DMS 273 treated with DMSO at 0.1 percent for 48 hours (cell line): ENCODE results near the gene TPTE.
"Not testable (repeated sequence)": the region's sequence is repeated elsewhere in the genome, so short reads cannot be mapped to it uniquely, and the experiment has no call there.

Experiments
- DNase-seq: peaks from one replicate; lab custom pipeline; 2025; lab: John Stamatoyannopoulos, UW

TPTE gene

GRCh38 chr21:10521091-10521598 is at the start of gene TPTE:
TPTE (plus strand) TSS chr21:10521583; CDS start chr21:10538724, 17,141 bp downstream.
- DNase-seq = no peak

DNA sequence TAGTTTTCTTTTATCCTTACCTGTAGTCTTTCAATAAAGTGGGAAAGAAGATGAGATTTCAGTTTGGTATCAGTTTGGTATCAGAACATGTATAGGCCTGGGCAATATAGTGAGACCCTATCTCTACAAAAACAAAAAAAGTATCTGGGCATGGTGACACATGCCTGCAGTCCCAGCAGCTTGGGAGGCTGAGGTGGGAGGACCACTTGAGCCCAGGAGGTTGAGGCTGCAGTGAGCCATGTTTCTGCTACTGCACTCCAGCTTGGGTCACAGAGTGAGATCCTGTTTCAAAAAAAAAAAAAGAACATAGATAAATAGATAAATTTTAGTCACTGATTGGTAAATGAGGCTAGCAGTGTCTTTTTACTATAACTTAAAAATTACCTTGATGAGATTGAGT is 49.4 kb upstream of the TPTE start:
- not testable (repeated sequence) for DNase-seq

DNA sequence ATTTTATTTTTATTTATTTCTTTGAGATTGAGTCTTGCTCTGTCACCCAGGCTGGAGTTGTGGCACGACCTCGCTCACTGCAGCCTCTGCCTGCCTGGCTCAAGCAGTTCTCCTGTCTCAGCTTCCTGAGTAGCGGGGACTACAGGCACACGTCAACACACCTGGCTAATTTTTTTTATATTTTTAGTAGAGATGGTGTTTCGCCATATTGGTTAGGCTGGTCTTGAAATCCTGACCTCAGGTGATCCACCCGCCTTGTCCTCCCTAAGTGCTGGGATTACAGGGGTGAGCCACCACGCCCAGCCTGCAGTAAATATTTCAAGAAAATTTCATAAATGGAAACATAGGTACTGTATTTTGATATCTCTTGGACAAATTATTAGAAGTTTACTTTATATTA is 43.6 kb upstream of the TPTE start:
- DNase-seq = not testable (repeated sequence)

GRCh38 chr21:10479875-10480274 is 41.5 kb upstream of the TPTE start:
- DNase-seq = not testable (repeated sequence)

- DNase-seq = not testable (repeated sequence)
Observed at GRCh38 chr21:10484864-10485263, 36.5 kb upstream of the TPTE start.

GRCh38 chr21:10490453-10490852 is 30.9 kb upstream of the TPTE start:
- not testable (repeated sequence) for DNase-seq

DNA sequence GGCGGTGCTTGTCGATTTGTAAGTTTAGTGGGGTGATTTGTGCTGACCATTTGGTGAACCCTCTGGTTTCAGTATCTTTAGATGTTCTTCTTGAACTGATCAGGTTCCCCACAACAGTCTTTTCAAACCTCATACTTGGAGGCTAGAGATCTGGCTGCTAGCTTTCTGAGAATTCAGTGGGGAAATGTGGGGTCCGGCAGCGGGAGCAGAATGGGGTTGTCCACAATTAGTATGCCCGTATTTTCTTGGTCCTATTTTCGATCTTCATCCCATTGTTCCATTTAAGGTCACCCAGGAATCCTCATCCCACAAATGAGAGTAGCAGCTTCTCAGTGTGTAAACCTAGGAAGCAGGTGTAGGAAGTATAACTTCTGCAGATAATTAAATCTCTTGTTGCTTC is 10.3 kb upstream of the TPTE start:
- no peak for DNase-seq

DNA sequence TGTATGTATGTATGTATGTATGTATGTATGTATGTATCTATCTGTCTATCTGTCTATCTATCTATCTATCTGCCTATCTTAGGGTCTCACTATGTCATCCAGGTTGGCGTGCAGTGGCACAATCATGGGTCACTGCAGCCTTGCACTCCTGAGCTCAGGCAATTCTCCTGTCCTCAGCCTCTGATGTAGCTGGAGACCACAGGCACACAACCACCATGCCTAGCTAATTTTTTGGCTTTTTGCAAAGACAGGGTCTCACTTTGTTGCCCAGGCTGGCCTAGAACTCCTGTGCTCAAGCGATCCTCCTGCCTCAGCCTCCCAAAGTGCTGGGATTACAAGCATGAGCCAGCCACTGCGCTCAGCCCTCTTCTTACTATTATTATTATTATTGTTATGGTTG is 4.5 kb upstream of the TPTE start:
- DNase-seq = not testable (repeated sequence)

DNA sequence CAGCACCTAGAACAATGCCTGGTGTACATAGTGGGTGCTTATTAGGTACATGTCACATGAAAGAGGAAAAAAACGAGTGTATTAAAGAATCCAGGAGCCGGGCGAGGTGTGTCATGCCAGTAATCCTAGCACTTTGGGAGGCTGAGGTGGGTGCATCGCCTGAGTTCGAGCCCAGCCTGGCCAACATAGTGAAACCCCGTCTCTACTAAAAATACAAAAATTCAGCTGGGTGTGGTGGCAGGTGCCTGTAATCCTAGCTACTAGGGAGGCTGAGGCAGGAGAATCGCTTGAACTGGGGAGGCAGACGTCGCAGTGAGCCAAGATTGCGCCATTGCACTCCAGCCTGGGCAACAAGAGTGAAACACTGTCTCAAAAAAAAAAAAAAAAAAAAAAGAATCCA is 3.5 kb upstream of the TPTE start:
- DNase-seq = not testable (repeated sequence)

- not testable (repeated sequence) for DNase-seq
Observed at GRCh38 chr21:10521835-10522500, 585 bp downstream of the TPTE start.

- no peak for DNase-seq
Observed at GRCh38 chr21:10539956-10540355, 18.6 kb downstream of the TPTE start.

GRCh38 chr21:10544376-10544775 is 23.0 kb downstream of the TPTE start:
- not testable (repeated sequence) for DNase-seq

DNA sequence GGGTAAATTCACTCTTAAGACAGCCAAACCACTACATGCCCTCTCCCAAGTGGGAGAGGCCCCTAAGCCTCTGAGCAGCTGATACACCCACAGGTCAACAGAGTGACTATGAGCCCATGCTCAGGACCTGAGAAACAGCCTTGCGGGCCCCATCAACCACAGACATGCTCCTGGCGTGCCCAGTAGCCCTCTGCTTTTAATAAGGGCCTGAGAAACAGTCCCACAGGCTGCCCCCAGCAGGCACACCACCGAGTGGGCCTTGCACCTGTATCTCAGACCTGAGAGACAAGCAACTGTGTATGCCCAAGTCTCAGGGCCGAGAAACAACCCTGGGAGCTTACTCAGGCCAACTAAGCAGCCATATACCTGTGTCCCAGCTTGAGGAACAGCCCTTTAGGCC is 26.5 kb downstream of the TPTE start:
- DNase-seq = not testable (repeated sequence)

DNA sequence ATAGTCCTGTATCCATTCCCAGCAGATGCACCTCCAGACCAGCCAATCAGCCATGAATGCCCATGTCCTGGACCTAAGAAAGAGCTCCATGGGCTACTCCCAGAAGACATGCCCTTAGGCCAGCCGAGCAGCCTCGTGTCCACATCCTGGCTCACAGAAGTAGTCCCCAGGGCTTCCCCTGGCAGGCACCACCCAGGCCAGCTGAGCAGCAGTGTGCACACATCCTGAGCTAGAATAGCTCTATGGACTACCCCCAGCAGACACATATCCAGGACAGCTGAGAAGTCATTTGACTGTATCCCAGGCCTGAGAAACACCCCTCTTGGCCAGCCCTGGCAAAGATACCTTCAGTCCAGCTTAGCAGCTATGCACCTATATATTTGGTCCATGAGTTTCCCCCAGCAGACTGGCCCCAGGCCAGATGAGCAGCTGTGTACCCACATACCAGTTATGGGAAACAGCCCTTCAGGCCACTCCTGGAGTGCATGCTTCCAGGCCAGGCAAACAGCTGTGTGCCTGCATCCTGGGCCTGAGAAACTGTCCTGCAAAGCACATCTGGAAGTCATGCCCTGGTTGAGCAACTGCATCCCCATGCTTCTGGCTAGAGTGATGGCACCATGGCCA is 27.1 kb downstream of the TPTE start:
- not testable (repeated sequence) for DNase-seq

DNA sequence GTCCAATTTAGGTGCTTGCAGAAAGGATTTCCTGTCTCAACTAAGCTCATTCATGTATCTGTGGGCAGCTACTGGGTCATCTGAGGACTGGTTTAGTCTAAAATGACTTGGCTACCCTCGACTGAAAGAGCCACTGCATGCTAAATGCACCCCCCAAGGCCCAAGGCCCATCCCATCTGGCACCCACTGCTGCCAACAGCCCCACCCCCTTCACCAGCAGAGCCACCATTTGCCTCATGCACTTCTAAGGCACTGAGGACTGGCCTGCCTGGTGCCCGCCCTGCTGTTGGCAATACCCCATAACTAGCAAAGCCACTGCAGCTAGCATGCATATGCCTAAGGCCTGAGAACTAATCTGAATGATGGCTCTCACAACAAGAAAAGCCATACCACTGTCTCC is 49.4 kb downstream of the TPTE start:
- DNase-seq = not testable (repeated sequence)

DNA sequence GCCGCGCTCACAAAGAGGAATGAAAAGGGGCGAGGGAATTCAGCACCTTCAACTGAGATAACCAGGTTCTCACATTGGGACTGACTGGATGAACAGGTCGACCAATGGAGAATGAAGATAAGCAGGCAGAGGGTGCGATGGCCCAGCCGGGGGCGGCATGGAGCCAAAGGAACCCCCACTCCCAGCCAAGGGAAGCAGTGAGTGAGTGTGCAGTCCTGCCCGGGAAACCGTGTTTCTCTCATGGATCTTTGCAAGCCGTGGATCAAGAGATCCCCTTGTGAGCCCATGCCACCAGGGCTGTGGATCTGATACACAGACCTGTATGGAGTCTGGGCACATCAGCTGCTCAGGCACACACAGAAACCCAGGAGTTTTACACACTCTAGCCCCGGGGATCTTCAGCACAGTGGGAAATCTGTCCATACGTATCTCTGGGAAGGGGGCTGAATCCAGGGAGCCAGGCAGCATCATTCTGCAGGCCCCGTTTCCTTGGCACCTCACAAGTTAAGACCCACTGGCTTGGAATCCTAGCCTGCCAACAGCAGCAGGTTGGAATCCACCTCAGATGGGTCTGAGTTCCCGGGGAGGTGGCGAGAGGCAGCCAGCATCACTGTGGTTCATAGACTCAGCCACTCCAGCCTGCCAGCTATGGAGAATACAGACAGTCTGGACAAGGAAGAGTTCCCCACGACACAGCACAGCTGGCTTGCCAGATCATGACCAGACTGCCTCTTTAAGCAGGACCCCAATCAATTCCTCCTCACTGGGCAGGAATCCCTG is 53.3 kb downstream of the TPTE start:
- not testable (repeated sequence) for DNase-seq

DNA sequence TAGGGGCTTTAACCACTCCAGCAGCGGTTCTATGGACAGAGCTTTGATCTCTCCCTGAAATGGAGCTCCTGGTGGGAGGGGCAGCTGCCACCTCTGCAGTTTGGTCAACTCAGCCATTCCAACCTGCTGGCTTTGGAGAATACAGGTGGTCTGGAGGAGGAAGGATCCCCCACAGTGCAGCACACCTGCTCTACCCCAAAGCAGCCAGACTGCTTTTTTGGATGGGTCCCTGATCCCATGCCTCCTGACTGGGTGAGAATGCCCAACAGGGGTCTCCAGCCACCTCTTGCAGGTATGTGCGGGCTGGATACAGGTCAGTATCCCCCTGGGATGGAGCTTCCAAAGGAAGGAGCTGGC is 53.9 kb downstream of the TPTE start:
- no peak for DNase-seq

- not testable (repeated sequence) for DNase-seq
Observed at GRCh38 chr21:10578910-10579309, 57.5 kb downstream of the TPTE start.

GRCh38 chr21:10589115-10589514 is 67.7 kb downstream of the TPTE start:
- not testable (repeated sequence) for DNase-seq

DNA sequence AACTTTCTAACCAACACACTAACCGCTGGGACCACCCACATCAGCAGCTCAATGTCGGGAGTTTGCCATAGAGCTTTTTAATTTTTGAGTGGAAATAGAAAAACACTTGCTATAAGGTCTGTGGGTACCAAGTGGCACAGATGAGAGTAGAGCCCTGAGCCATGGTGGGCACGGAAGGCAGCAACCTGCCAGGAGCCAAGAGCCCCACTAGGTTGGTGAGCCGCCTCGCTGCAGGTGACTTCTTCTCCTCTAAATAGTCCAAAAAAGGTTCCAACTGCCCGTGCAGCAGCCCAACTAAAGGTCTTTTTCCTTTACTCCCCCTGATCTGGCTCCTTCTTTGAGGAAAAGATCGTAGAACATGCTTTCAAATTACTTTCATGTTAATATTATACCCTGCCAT is 85.7 kb downstream of the TPTE start:
- not testable (repeated sequence) for DNase-seq

DNA sequence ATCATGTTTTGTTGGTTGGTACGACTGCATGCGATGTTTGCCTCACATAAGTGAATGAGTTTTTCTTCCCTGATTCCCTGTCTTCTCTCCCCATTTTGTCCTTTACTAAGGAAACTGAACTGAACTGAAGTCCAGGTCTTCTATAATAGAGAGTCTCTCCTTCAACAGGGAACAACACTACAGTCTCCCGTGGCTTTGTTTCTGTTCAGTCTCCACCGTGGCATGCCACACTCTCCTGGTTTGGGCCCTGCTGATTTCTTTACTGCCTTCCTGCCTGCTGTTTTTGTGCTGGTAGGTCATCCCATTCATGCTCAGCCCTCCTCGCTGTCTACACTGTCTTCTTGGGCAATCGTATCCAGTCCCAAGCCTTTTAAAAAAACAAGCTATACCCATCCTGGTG is 92.9 kb downstream of the TPTE start:
- not testable (repeated sequence) for DNase-seq

DNA sequence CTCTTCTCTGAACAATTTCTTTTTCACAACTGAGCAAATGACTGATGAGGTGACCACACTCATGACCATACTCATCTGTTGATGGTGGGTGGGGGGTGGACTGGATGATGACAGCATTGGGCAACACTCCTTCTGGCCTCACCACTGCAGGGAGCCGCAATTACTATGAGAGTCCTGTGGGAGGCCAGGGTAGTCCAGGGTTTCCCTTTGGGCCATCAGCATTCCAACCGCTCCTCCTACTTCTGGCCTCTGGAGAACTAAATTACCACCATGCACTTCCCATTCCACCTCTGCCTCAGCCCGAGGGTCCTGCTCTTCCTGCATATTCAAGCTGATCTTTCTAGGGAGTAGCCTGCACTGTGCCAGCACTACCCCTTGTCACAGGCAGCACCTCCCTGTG is 94.7 kb downstream of the TPTE start:
- DNase-seq = not testable (repeated sequence)

- no peak for DNase-seq
Observed at GRCh38 chr21:10616535-10616934, 95.2 kb downstream of the TPTE start.
